Measurements from ENCODE around the gene ICAM1. TPM values are rescaled to one million over a fixed set of nuclear protein-coding genes. Genes with fewer than 3 reads are reported as not detected.

ICAM1 gene
- total RNA-seq, 1 experiment from 2014 or later, result 2.3 TPM

GRCh38 chr19:10332158-10332964 is 61.4 kb downstream of the ICAM1 start:
- no peak overlapping the region for H3K23ac ChIP-seq (ENCODE audit: insufficient read length, low read depth, low read length)
- no peak overlapping the region for H2AFZ ChIP-seq (ENCODE audit: low read length)
- no peak overlapping the region for H2BK120ac ChIP-seq (ENCODE audit: low read depth, low read length, poor library complexity, severe bottlenecking)
- H4K5ac ChIP-seq (ENCODE audit: insufficient read length, low read depth, low read length), result no peak overlapping the region
- no peak overlapping the region for H2BK12ac ChIP-seq (ENCODE audit: insufficient read length, low read depth, low read length)
- peak overlapping the region; percentile 62 for H3K9ac ChIP-seq (ENCODE audit: extremely low read depth, insufficient read length, low read length)
- no peak overlapping the region for H3K27ac ChIP-seq (ENCODE audit: insufficient read length, low read depth, low read length)
- Mint-ChIP-seq H3K27ac (peak overlapping the region; percentile 96 to 98 (median 97)), H3K4me3 (peak overlapping the region; percentile 95 to 96), H3K4me1 (peaks cover 18 to 21% of the 10 kb centered on the region in 2 experiments), H3K9me3 (no peaks in the 10 kb centered on the region; a peak in 1 of 5 replicates), H3K36me3 (ENCODE audit: insufficient read depth in 1 of 3, low read depth in 3 of 3) (peaks cover 14 to 41% (median 31%) of the 10 kb centered on the region in 3 experiments; a peak in 6 of 7 replicates), H3K27me3 (ENCODE audit: low read depth) (no peaks in the 10 kb centered on the region; the same call in 1 of the 2 replicates)
- TF ChIP-seq CTCF (conservative IDR thresholded peaks at IDR 0.05), result no peak
- no peak overlapping the region for H3K56ac ChIP-seq (ENCODE audit: insufficient read length, low read depth, low read length)
- no peak overlapping the region for H2BK15ac ChIP-seq (ENCODE audit: low read depth, low read length)
- no peak overlapping the region for H2BK20ac ChIP-seq (ENCODE audit: low read depth, low read length, poor library complexity, severe bottlenecking)
- no peaks in the 10 kb centered on the region for H4K20me1 ChIP-seq (ENCODE audit: control insufficient read depth, insufficient read depth, insufficient read length)
- WGBS (ENCODE audit: extremely low coverage, insufficient read length, low lambda C conversion rate), result no CpG with 5 or more reads among the region's 18 CpGs
- no peak overlapping the region for H3K4ac ChIP-seq (ENCODE audit: low read depth, low read length)
- peaks cover 4% of the 10 kb centered on the region for H3K79me1 ChIP-seq (ENCODE audit: insufficient read depth, low read depth, low read length, poor library complexity, severe bottlenecking)
- H3K4me2 ChIP-seq (ENCODE audit: insufficient read depth, insufficient read length, low read length), result peak overlapping the region; percentile 98
- no peak overlapping the region for H4K8ac ChIP-seq (replicated peaks; ENCODE audit: insufficient read length, low read depth, low read length)
- H3K27me3 ChIP-seq (ENCODE audit: insufficient read depth, low read length), result no peaks in the 10 kb centered on the region; the same call in 1 of the 2 replicates
- no peaks in the 10 kb centered on the region for H3K9me3 ChIP-seq (ENCODE audit: control insufficient read depth, low read depth, low read length)
- no peak overlapping the region for H3K18ac ChIP-seq (ENCODE audit: insufficient read length, low read depth, low read length)
- H3K23me2 ChIP-seq (ENCODE audit: insufficient read length, low read depth, low read length, poor library complexity, severe bottlenecking), result peaks cover 24% of the 10 kb centered on the region
- no peaks in the 10 kb centered on the region for H3K4me1 ChIP-seq (ENCODE audit: insufficient read depth, low read length)
- no peak overlapping the region for H3T11ph ChIP-seq (ENCODE audit: low read length)
- H2BK5ac ChIP-seq (ENCODE audit: insufficient read length, low read length), result no peak overlapping the region
- DNase-seq, result no peak
- H3K79me2 ChIP-seq (ENCODE audit: insufficient read depth, low read length), result peaks cover 8% of the 10 kb centered on the region; the same call in 1 of the 2 replicates
- no peak overlapping the region for H4K91ac ChIP-seq (ENCODE audit: insufficient read length, low read depth, low read length)
- peak overlapping the region; percentile 48; the same call in 1 of the 2 replicates for H3K14ac ChIP-seq (ENCODE audit: insufficient read depth, low read length)
- no peak overlapping the region for H2AK5ac ChIP-seq (ENCODE audit: insufficient read length, low read length)
